G401 (cell line): ENCODE measurements around the gene RASEF. TPM values are rescaled to one million over a fixed set of nuclear protein-coding genes. Genes with fewer than 3 reads are reported as not detected.
A peak's percentile ranks its signal among the peaks of the same experiment; 100 is the strongest.
"Not testable (repeated sequence)": the region's sequence is repeated elsewhere in the genome, so short reads cannot be mapped to it uniquely, and the experiment has no call there.

ENCODE experiments used
- DNase-seq: peaks from one replicate; pipeline ENCODE4 v3.0.0-alpha.2; 2015; ENCODE audit warnings: low spot score
- in situ Hi-C: cut with HindIII; loops from 2 replicates; pipeline ENCODE4 v1.10.0; 2016; ENCODE audit warnings: low sequenced_read_pairs, mixed read lengths
- total RNA-seq: library from RNA; depleted of rRNA; stranded (reverse); fragments of >200 nt; shearing (Covaris generic); gene quantifications from 2 replicates; pipeline ENCODE4 v1.2.3, GENCODE V29; 2014

RASEF gene
- total RNA-seq, 1 experiment from 2014 or later, result not detected

DNA sequence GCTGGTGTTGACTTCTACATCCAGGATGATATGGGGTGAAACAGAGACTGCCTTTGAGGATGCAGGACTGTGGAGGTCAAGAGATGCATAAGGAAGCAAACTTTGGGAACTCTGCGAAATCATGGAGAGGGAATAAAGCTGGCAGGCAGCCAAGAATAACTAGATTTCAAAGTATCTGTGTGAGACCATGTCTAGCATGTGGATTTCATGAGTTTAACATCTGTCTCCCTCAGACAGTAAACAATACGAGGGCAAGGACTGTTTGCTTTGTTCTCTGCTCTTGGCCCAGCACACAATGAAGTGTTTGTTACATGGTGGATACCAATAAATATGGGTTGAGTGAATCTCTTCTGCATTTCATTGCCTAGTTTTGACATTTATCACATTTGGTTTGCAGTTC lies 71.3 kb downstream of the RASEF start:
- in situ Hi-C loops, result no loop called here
- DNase-seq, result no peak

- in situ Hi-C loops, result no loop called here
- DNase-seq, result no peak
Observed at GRCh38 chr9:82989929-82990328, 73.0 kb downstream of the RASEF start.

DNA sequence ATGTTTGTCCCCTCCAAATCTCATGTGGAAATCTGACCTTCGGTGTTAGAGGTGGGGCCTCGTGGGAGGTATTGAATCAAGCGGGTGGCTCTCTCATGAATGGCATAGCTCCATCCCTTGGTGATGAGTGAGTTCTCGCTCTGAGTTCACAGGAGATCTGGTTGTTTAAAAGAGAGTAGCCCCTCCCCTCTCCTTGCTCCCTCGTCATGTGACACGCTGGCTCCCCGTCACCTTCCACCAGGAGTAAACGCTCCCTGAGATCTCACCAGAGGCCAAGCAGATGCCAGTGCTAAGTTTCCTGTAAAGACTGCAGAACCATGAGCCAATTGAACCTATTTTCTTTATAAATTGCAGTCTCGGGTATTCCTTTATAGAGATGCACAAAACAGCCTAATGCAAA lies 74.5 kb downstream of the RASEF start:
- in situ Hi-C loops, result no loop called here
- DNase-seq, result no peak

DNA sequence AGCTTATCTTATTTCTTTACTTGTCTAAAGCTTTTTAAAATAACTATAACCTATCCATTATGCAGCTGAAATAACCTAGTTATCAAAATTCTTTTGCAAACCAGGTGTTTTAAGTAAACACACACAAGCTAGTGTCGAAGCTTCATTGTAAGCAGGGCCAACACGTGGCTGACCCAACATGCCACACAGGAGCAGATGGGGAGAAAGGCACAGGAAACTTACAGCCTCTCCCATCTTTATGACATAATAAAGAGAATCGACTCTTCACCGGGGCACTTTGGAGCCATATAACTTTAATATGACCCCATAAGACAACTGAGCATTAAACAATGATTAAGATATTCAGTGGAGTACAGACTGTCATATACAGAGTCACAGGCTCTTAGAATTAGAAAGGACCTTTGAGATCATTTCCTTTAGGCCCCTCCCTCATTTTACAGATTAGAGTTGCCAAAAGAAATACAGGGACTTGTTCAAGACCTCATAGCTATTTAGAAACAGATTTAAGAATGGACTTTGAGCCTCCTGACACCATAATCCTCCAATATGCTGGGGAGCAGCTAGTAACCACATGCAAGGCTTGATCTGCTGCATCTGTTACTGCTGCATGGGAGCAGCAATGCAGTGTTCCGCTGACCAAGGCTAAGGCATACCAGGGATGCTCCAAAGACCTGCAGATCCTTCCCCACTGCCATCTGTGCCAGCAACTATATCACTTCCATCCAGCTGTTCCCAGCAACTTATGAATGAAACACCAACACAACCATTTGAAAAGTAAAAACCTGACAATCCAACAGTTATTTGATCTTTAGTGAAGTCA lies 75.4 kb downstream of the RASEF start:
- no peak for DNase-seq
- in situ Hi-C loops, result no loop called here

DNA sequence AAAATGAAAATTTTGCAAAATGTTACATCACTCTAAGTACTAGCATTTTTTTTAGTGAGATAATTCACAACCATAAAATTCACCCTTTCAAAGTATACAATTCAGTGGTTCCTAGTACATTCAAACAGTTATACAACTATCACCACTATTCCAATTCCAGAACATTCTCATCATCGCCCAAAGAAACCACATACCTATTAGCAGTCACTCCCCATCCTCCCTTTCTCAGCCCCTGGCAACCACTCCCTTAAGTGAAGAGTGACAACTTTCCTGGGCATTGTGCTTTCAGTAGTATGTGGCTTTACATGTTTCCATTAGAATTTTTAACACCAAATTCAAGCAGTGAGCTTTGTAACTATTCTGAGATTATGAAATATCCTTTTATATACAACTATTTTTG lies 81.4 kb downstream of the RASEF start:
- DNase-seq, result no peak
- in situ Hi-C loops, result no loop called here

DNA sequence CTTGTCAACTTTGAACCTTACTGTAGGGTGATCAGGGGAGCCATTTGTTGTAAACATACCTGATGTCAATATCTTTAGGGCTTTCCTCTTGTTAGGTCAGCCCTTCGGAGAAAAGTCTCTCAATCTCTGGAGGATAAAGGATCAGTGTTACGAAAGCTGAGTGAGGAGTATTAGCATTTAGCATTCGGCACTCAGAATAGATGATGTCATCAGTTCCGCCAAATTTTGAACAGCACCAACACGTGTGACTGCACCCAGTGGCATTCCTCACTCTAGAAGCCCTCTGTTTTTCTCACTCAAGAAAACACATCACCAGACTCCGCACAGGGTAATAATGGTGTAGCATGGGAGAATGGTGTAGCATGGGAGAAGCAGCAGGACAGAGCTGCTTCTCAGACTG lies 87.8 kb downstream of the RASEF start:
- DNase-seq, result no peak
- in situ Hi-C loops, result no loop called here

GRCh38 chr9:82972446-82972845 lies 90.5 kb downstream of the RASEF start:
- in situ Hi-C loops, result no loop called here
- DNase-seq, result no peak

DNA sequence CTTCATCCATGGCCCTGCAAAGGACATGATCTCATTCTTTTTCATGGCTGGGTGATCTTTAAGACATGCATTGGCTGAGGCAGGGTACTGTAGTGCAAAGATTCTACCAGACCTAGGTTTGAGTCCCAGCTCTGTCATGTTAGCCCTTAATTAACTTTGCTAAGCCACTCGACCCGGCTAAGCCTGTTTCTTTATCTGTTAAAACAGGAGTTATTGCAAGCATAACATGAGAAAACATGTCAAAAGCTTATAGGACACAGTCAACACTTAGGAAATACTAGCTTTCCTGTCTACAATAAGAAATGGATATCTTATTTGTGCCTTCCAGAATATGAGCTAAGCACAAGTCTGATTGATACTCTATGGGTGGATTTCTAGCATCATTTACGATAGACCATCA lies 92.6 kb downstream of the RASEF start:
- in situ Hi-C loops, result no loop called here
- no peak for DNase-seq

- DNase-seq, result no peak
- in situ Hi-C loops, result no loop called here
Observed at GRCh38 chr9:82969291-82969690, 93.7 kb downstream of the RASEF start.

- in situ Hi-C loops, result no loop called here
- no peak for DNase-seq
Observed at GRCh38 chr9:82968816-82969215, 94.1 kb downstream of the RASEF start.

GRCh38 chr9:82968388-82968787 lies 94.6 kb downstream of the RASEF start:
- DNase-seq, result no peak
- in situ Hi-C loops, result no loop called here

- in situ Hi-C loops, result no loop called here
- DNase-seq, result peak; percentile 87
Observed at GRCh38 chr9:82961504-82962125, 101.3 kb downstream of the RASEF start.

- in situ Hi-C loops, result no loop called here
- DNase-seq, result peak; percentile 28
Observed at GRCh38 chr9:82957529-82958379, 105.2 kb downstream of the RASEF start.

DNA sequence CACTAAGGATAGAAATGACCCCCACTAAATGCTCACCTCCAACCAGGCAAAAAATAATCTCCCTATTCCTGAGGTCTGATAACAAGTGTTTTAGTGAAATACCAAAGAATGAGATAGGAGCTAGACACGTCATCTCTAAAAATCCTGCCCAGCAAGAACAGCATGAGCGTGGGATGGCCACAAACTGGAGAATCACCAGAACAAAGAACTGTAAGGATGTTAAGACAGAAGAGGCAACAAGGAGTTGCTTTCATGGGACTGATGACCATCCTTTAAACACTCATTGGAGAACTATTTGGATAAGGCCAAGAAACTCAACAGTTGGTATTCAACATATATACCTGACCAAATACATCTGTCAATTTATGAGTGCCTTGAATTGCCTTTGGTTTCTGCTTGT lies 113.7 kb downstream of the RASEF start:
- in situ Hi-C loops, result no loop called here
- no peak for DNase-seq

- DNase-seq, result peak; percentile 91
- in situ Hi-C loops, result no loop called here
Observed at GRCh38 chr9:82940376-82940775, 122.6 kb downstream of the RASEF start.

DNA sequence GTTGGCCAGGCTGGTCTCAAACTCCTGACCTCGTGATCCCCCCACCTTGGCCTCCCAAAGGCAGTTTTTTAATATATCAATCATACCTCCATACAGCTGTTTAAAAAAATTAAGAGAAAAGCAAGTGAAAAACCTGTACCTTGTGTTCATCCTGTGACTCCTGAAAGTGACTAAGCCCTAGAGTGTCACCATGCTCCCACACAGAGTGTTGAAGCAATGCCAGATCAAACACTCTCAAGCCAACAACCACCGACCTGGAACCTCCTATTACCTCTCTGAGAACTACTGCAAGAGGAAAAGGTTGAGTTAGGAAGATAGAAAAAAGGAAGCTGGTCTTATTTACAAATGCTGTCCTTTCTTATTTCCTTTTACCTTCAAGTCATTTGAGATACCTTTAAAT lies 123.5 kb downstream of the RASEF start:
- in situ Hi-C loops, result no loop called here
- DNase-seq, result peak; percentile 53

DNA sequence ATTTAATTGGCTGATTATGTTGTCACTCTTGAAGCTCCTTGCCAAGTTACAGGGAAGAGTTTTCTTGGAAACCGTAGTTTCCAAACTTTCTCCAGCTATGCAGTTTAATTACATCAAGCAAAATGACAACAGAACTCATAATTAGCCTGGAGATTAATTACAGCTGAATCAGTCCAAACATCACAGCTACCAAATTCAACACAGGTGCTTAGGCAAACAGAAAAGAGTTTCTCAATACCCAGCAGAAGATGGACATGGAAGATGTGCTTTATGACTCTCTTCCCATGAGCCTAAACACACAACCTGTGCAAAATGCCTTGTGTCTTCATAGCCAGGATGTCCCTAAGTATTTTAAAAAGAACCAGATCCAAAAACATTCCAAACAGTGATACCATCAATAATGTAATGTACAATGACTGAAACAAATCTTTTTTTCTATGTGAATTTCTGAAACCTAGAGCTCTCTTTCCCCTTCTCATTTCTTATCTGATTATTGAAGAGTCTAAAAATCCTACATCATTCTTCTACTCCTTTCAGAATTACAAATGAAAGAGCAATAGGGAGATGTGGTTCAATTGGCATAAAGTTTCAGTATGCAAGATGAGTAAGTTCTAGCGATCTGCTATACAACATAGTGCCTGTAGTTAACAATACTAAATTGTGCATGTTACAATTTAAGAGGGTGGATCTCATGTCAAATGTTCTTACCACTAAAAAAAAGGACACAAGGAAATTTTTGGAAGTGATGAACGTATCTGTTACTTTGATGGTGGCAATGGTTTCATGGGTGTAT lies 124.3 kb downstream of the RASEF start:
- in situ Hi-C loops, result no loop called here
- DNase-seq, result no peak

- DNase-seq, in situ Hi-C loops: not testable (repeated sequence)
Observed at GRCh38 chr9:82936561-82936960, 126.4 kb downstream of the RASEF start.

- in situ Hi-C loops, result no loop called here
- DNase-seq, result no peak
Observed at GRCh38 chr9:82934949-82935348, 128.0 kb downstream of the RASEF start.
